Esophagus muscularis mucosa (tissue), 3 donors: ENCODE results near the gene CDH16.

Experiments
- POLR2A ChIP-seq: fragments of 450-650 bp; IDR thresholded peaks from one replicate; pipeline ENCODE4 v1.6.1; 2017; ENCODE audit warnings: antibody characterized with exemption, moderate library complexity, mild to moderate bottlenecking, low read depth
- TF ChIP-seq, protein P1 (sequence below), 3 experiments: fragments of 200-600 bp in 2 of 3; fragments of 450-650 bp in 1 of 3; sonication (generic) in 2 of 3; IDR thresholded peaks; one replicate each; pipeline ENCODE4 v1.5.1; 2017 to 2019; ENCODE audit warnings: antibody characterized with exemption in 3 of 3, mild to moderate bottlenecking in 2 of 3, moderate library complexity in 1 of 3

DNA sequence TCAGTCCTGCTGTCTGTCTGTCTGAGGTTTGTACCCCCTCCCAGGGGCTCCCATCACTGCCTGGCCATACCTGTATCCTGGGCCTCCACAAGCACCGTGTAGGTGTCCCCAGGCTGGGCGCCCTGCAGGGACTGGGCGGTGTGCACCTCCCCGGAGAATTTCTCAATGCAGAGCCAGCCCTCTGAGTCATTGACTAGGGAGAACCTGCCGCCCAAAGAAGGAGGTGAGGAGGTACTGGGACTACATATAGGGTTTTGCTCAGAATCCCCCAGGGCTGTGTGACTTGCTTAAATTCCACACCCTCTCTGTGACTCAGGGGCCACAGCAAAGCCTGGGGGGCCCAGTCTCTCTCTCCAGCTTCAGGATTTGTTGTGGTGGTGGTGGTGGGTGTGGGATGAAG, 7.6 kb downstream of the CDH16 start:
- no peak for TF ChIP-seq POLR2A
- TF ChIP-seq, protein P1, sequence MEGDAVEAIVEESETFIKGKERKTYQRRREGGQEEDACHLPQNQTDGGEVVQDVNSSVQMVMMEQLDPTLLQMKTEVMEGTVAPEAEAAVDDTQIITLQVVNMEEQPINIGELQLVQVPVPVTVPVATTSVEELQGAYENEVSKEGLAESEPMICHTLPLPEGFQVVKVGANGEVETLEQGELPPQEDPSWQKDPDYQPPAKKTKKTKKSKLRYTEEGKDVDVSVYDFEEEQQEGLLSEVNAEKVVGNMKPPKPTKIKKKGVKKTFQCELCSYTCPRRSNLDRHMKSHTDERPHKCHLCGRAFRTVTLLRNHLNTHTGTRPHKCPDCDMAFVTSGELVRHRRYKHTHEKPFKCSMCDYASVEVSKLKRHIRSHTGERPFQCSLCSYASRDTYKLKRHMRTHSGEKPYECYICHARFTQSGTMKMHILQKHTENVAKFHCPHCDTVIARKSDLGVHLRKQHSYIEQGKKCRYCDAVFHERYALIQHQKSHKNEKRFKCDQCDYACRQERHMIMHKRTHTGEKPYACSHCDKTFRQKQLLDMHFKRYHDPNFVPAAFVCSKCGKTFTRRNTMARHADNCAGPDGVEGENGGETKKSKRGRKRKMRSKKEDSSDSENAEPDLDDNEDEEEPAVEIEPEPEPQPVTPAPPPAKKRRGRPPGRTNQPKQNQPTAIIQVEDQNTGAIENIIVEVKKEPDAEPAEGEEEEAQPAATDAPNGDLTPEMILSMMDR (IDR thresholded peaks at IDR 0.05): no peak
